HG03280 (cell line): ENCODE results near the gene PDAP1.
"Not testable (repeated sequence)": the region's sequence is repeated elsewhere in the genome, so short reads cannot be mapped to it uniquely, and the experiment has no call there.

Source experiments
- ATAC-seq: cut with Tn5 transposase; IDR thresholded peaks from one replicate; pipeline ENCODE4 v1.9.1; 2021; ENCODE audit warnings: mild to moderate bottlenecking, moderate library complexity; ENCODE audit not compliant: unreplicated experiment

PDAP1 gene

GRCh38 chr7:99380032-99380822, 28.2 kb downstream of the PDAP1 start:
- ATAC-seq, result peak; percentile 33

GRCh38 chr7:99379693-99380031, 28.7 kb downstream of the PDAP1 start:
- not testable (repeated sequence) for ATAC-seq

GRCh38 chr7:99379043-99379577, 29.3 kb downstream of the PDAP1 start:
- ATAC-seq, result no peak

GRCh38 chr7:99375070-99375807, 33.2 kb downstream of the PDAP1 start:
- peak; percentile 44 for ATAC-seq

- ATAC-seq, result peak; percentile 61
These were observed 34.0 kb downstream of the PDAP1 start, which contains the start of gene ARPC1B for GRCh38 chr7:99374111-99375064. Gene ARPC1B (plus strand): TSS chr7:99374730. CDS start chr7:99385715, 10,985 bp downstream.

GRCh38 chr7:99373091-99374066, 35.0 kb downstream of the PDAP1 start:
- ATAC-seq, result no peak

GRCh38 chr7:99372275-99373090, 35.9 kb downstream of the PDAP1 start:
- ATAC-seq, result no peak

GRCh38 chr7:99371376-99371920, 36.9 kb downstream of the PDAP1 start:
- no peak for ATAC-seq

- no peak for ATAC-seq
These were observed 38.5 kb downstream of the PDAP1 start for GRCh38 chr7:99369767-99370391.

GRCh38 chr7:99368750-99369389, 39.5 kb downstream of the PDAP1 start:
- ATAC-seq, result no peak

- no peak for ATAC-seq
These were observed 41.8 kb downstream of the PDAP1 start for GRCh38 chr7:99366646-99367045.

- ATAC-seq, result no peak
These were observed 42.9 kb downstream of the PDAP1 start for GRCh38 chr7:99365318-99366141.

- no peak for ATAC-seq
These were observed 45.1 kb downstream of the PDAP1 start for GRCh38 chr7:99363286-99363685.

GRCh38 chr7:99362801-99363200, 45.6 kb downstream of the PDAP1 start:
- no peak for ATAC-seq

- ATAC-seq, result no peak
These were observed 48.8 kb downstream of the PDAP1 start for GRCh38 chr7:99359465-99360154.

- ATAC-seq, result not testable (repeated sequence)
These were observed 49.9 kb downstream of the PDAP1 start for GRCh38 chr7:99358521-99358920.
